ENCODE results near the gene CCNK. TPM values are rescaled to one million over a fixed set of nuclear protein-coding genes. Genes with fewer than 3 reads are reported as not detected.

The CCNK gene
- total RNA-seq, 2 donors from 2014 or later: 15.5 to 43.1 TPM

DNA sequence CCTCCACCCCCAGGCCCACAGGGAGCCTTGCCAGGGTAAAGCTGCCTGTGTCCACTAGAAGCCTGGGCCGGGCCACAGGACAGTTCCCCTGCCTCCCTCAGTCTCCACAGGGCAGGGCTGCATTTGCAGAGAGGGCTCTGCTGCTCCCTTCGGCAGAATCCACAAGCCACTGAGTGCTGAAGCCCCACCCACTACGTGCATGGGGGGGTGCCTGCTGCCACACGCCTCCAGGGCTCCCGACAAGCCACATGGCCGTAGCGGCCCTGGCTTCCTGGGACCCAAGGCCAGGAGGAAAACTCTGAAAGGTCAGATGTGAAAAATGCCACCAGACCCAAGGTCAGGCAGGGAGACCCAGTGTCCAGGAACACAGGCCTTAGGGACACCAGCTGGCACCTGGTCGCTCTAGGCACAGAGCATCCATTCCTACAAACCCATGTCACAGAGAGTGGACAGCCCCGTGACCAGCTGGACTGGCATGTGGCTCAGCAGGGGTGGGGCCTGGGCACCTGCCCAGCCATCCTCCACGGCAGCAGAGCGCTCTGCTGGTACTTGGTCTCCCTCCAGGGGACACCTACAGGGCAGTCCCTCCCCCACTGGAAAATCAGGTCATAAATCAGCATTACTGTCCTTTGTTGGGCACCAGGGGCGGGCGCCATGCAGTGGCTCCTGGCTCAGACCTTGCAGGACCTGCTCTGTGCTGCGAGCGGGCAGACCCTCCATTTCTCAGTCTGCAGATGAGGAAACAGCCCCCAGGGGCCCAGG, 79.9 kb downstream of the CCNK start:
- peak overlapping the region; percentile 60 to 84 for H3K27ac ChIP-seq
- TF ChIP-seq POLR2AphosphoS5 (IDR thresholded peaks at IDR 0.05): peak; percentile 83
- no peak for TF ChIP-seq POLR2A (IDR thresholded peaks at IDR 0.05)
- peak in 2 of 4 experiments; percentile 15 to 37 for TF ChIP-seq CTCF (IDR thresholded peaks at IDR 0.05)
- intact Hi-C loops (cut with DNase I): loop anchor here (5.0 kb wide), 2 partner anchors 39 to 41 kb away; partner anchors contain the start of gene CCDC85C
- H3K36me3 ChIP-seq: no peaks in the 10 kb centered on the region
- H3K27me3 ChIP-seq (replicated peaks; ENCODE audit: insufficient read depth): no peaks in the 10 kb centered on the region
- no peak overlapping the region for H3K4me3 ChIP-seq
- no peaks in the 10 kb centered on the region for H3K9me3 ChIP-seq
- WGBS: 31% methylated on average over 15 of the region's 15 CpGs
- DNase-seq (ENCODE audit: low spot score): peak; percentile 85
- H3K4me1 ChIP-seq (replicated peaks): peaks cover 45% of the 10 kb centered on the region

GRCh38 chr14:99561864-99562263, 80.7 kb downstream of the CCNK start:
- Histone ChIP-seq H3K27ac (peak overlapping the region; percentile 60 to 84), H3K36me3 (no peaks in the 10 kb centered on the region), H3K4me1 (replicated peaks) (peaks cover 52% of the 10 kb centered on the region), H3K4me3 (no peak overlapping the region), H3K9me3 (no peaks in the 10 kb centered on the region), H3K27me3 (replicated peaks; ENCODE audit: insufficient read depth) (no peaks in the 10 kb centered on the region)
- TF ChIP-seq POLR2AphosphoS5 (IDR thresholded peaks at IDR 0.05): no peak
- no peak for TF ChIP-seq CTCF (IDR thresholded peaks at IDR 0.05)
- no peak for TF ChIP-seq POLR2A (IDR thresholded peaks at IDR 0.05)
- intact Hi-C loops (cut with DNase I): loop anchor here (5.0 kb wide), 2 partner anchors 40 kb away; partner anchors contain the start of gene CCDC85C
- 50% methylated on average over 10 of the region's 10 CpGs for WGBS
- no peak for DNase-seq (ENCODE audit: low spot score)

Small RNA genes lying within 50 kb of the gene (small RNA-seq; reads per million reads assigned to genes)
- 0 reads per million in 2 donors for gene RNU6-91P

Other genes starting within 250 kb of the CCNK start
- 1 to 10 TPM; 2.8 to 5.4 TPM for gene BCL11B, start 209.2 kb upstream of the CCNK start, total RNA-seq
- gene SETD3, start 550 bp upstream of the CCNK start, total RNA-seq: 100 to 1,000 TPM in 1 of 2 donors, 10 to 100 TPM in 1; 59.5 to 106 TPM
- 10 to 100 TPM; 35.1 to 47.2 TPM for gene CCDC85C, start 122.8 kb downstream of the CCNK start, total RNA-seq
- gene HHIPL1, start 163.7 kb downstream of the CCNK start, total RNA-seq: 1 to 10 TPM; 2.8 to 4.5 TPM
- 1 to 10 TPM in 1 of 2 donors, under 1 TPM in 1; 0.46 to 6.5 TPM for gene CYP46A1, start 202.9 kb downstream of the CCNK start, total RNA-seq